SK-N-SH (cell line): Measurements from ENCODE around the gene UGT1A10. TPM values are rescaled to one million over a fixed set of nuclear protein-coding genes. Genes with fewer than 3 reads are reported as not detected.

Source experiments
- CTCF ChIA-PET: fragments of 300-600, 350-600 bp; formaldehyde crosslinking; extraction: SDS; loops from one replicate; lab custom pipeline; 2021; lab: Yijun Ruan, JAX
- POLR2A ChIA-PET: fragments of 350-600 bp; sonication (Branson Sonifier 250); formaldehyde crosslinking; extraction: SDS; loops from one replicate; lab custom pipeline; 2020; ENCODE audit warnings: antibody characterized with exemption, inconsistent platforms; lab: Yijun Ruan, JAX
- DNase-seq: peaks from one replicate; pipeline ENCODE4 v3.0.0; 2012
- H2AFZ ChIP-seq: fragments of 200-600 bp; sonication (generic); 2 replicates; pipeline ENCODE4 v1.8.1; 2016; ENCODE audit warnings: antibody characterized with exemption, mild to moderate bottlenecking, low read depth
- H3F3A ChIP-seq: fragments of 200-600 bp; sonication (generic); replicated peaks from 2 replicates; pipeline ENCODE3; 2016; ENCODE audit warnings: antibody characterized with exemption, mild to moderate bottlenecking; ENCODE audit not compliant: insufficient read depth
- H3K27ac ChIP-seq, 2 experiments: fragments of 200-500 bp in 1 of 2; fragments of 200-600 bp in 1 of 2; sonication (Bioruptor generic) in 1 of 2; sonication (generic), shearing (Covaris generic) in 1 of 2; 2 replicates each; pipeline versions ENCODE4 v1.5.1 to v1.6.1; 2014 to 2016; ENCODE audit warnings: low read depth in 2 of 2, inconsistent platforms in 1 of 2, low read length in 1 of 2, mild to moderate bottlenecking in 1 of 2, mixed read lengths in 1 of 2
- H3K27me3 ChIP-seq: fragments of 200-600 bp; sonication (generic), shearing (Covaris generic); 2 replicates; pipeline ENCODE4 v1.6.1; 2016; ENCODE audit warnings: mixed run types; ENCODE audit not compliant: insufficient read depth
- H3K36me3 ChIP-seq, 2 experiments: fragments of 200-500 bp in 1 of 2; fragments of 200-600 bp in 1 of 2; sonication (Bioruptor generic) in 1 of 2; sonication (generic) in 1 of 2; replicated peaks in 1 of 2; 2 replicates each; pipeline versions ENCODE3 to v1.5.1; 2014 to 2016; ENCODE audit warnings: low read length in 1 of 2, mild to moderate bottlenecking in 1 of 2; ENCODE audit not compliant: insufficient read depth in 2 of 2, control insufficient read depth in 1 of 2
- H3K4me1 ChIP-seq, 2 experiments: fragments of 200-500 bp in 1 of 2; fragments of 200-600 bp in 1 of 2; sonication (Bioruptor generic) in 1 of 2; sonication (generic), shearing (Covaris generic) in 1 of 2; 2 replicates each; pipeline versions ENCODE4 v1.5.1 to v1.6.1; 2014 to 2016; ENCODE audit warnings: low read depth in 1 of 2, low read length in 1 of 2, mixed run types in 1 of 2; ENCODE audit not compliant: insufficient read depth in 2 of 2, control insufficient read depth in 1 of 2
- H3K4me2 ChIP-seq: fragments of 200-600 bp; sonication (generic), shearing (Covaris generic); 2 replicates; pipeline ENCODE4 v1.6.1; 2017; ENCODE audit warnings: mixed run types
- H3K4me3 ChIP-seq, 2 experiments: fragments of 200-500 bp in 1 of 2; fragments of 200-600 bp in 1 of 2; sonication (Bioruptor generic) in 1 of 2; sonication (generic), shearing (Covaris generic) in 1 of 2; 2 replicates each; pipeline versions ENCODE4 v1.5.1 to v1.8.1; 2014 to 2016; ENCODE audit warnings: low read depth in 2 of 2, inconsistent platforms in 1 of 2, low read length in 1 of 2, mild to moderate bottlenecking in 1 of 2, mixed read lengths in 1 of 2, moderate library complexity in 1 of 2
- H3K79me2 ChIP-seq: fragments of 200-600 bp; sonication (generic); 2 replicates; pipeline ENCODE4 v1.8.1; 2017; ENCODE audit warnings: mild to moderate bottlenecking; ENCODE audit not compliant: insufficient read depth
- H3K9ac ChIP-seq: fragments of 200-600 bp; sonication (generic); 2 replicates; pipeline ENCODE4 v1.6.1; 2017; ENCODE audit warnings: mixed run types
- H3K9me2 ChIP-seq: fragments of 200-600 bp; sonication (generic); 2 replicates; pipeline ENCODE4 v1.6.1; 2017; ENCODE audit warnings: mixed run types
- H3K9me3 ChIP-seq: fragments of 200-600 bp; sonication (generic); 2 replicates; pipeline ENCODE4 v1.6.1; 2017; ENCODE audit warnings: mixed run types, mild to moderate bottlenecking, moderate library complexity
- H4K20me1 ChIP-seq: fragments of 200-600 bp; sonication (generic); 2 replicates; pipeline ENCODE4 v1.6.1; 2017; ENCODE audit warnings: mild to moderate bottlenecking, mixed run types; ENCODE audit not compliant: insufficient read depth
- CHD2 ChIP-seq: fragments of 150-350 bp; IDR thresholded peaks from 2 replicates; pipeline ENCODE4 v1.6.1; 2018; ENCODE audit warnings: low read length; ENCODE audit not compliant: partially characterized antibody
- CTCF ChIP-seq: fragments of 200-600 bp; sonication (generic); IDR thresholded peaks from 2 replicates; pipeline ENCODE4 v1.6.1; 2017; ENCODE audit warnings: antibody characterized with exemption, mild to moderate bottlenecking, moderate library complexity
- ELF1 ChIP-seq: IDR thresholded peaks from 2 replicates; pipeline ENCODE4 v1.4.0; 2012
- FOSL2 ChIP-seq: IDR thresholded peaks from 2 replicates; pipeline ENCODE4 v1.4.0; 2012; ENCODE audit warnings: low read depth, mild to moderate bottlenecking, moderate library complexity, borderline replicate concordance
- GABPA ChIP-seq: IDR thresholded peaks from 2 replicates; pipeline ENCODE4 v1.4.0; 2012; ENCODE audit warnings: low read depth, mild to moderate bottlenecking
- GATA2 ChIP-seq: sonication (generic); formaldehyde crosslinking; IDR thresholded peaks from 2 replicates; pipeline ENCODE4 v1.5.0; 2020; ENCODE audit warnings: mild to moderate bottlenecking, missing genetic modification reagents
- IRF3 ChIP-seq: fragments of 150-350 bp; IDR thresholded peaks from 2 replicates; pipeline ENCODE4 v1.6.1; 2016; ENCODE audit warnings: mild to moderate bottlenecking, low read depth, low read length
- JUND ChIP-seq: IDR thresholded peaks from 2 replicates; pipeline ENCODE4 v1.4.0; 2012
- MAX ChIP-seq: IDR thresholded peaks from 2 replicates; pipeline ENCODE4 v1.4.0; 2012; ENCODE audit warnings: low read depth
- NFIC ChIP-seq: IDR thresholded peaks from 2 replicates; pipeline ENCODE4 v1.4.0; 2012; ENCODE audit warnings: borderline replicate concordance
- POLR2AphosphoS5 ChIP-seq: IDR thresholded peaks from 2 replicates; pipeline ENCODE4 v1.6.1; 2012; ENCODE audit warnings: low read depth, low read length
- RAD21 ChIP-seq: IDR thresholded peaks from 2 replicates; pipeline ENCODE4 v1.6.1; 2012; ENCODE audit warnings: mild to moderate bottlenecking, low read length
- RFX5 ChIP-seq: IDR thresholded peaks from 2 replicates; pipeline ENCODE4 v1.6.1; 2012; ENCODE audit warnings: mild to moderate bottlenecking, improper control_type of control experiment, low read length
- SIN3A ChIP-seq: IDR thresholded peaks from 2 replicates; pipeline ENCODE4 v1.6.1; 2012; ENCODE audit warnings: low read depth, mild to moderate bottlenecking, low read length, moderate library complexity, borderline replicate concordance
- TAF1 ChIP-seq: IDR thresholded peaks from 2 replicates; pipeline ENCODE4 v1.6.1; 2012; ENCODE audit warnings: low read depth, mild to moderate bottlenecking, low read length, moderate library complexity, borderline replicate concordance
- TCF12 ChIP-seq: IDR thresholded peaks from 2 replicates; pipeline ENCODE4 v1.4.0; 2012
- USF2 ChIP-seq: fragments of 150-350 bp; IDR thresholded peaks from 2 replicates; pipeline ENCODE4 v1.6.1; 2017; ENCODE audit warnings: antibody characterized with exemption, low read length, low read depth, borderline replicate concordance
- YY1 ChIP-seq: IDR thresholded peaks from 2 replicates; pipeline ENCODE4 v1.4.0; 2012; ENCODE audit warnings: low read depth, mild to moderate bottlenecking
- WGBS: methylation state at CpG from one replicate; pipeline ENCODE4 v1.1.6; 2017; ENCODE audit warnings: low lambda C conversion rate; 5-methylcytosine and 5-hydroxymethylcytosine counted together
- polyA plus RNA-seq, 3 experiments: library from polyadenylated mRNA; depleted of rRNA; stranded (reverse); fragments of >200 nt; gene quantifications; 2 replicates each; pipeline ENCODE4 v1.2.3, GENCODE V29; 2012

Gene UGT1A10
- polyA plus RNA-seq, 1 of the 3 experiments (the other 2 are of a cell fraction): not detected

GRCh38 chr2:233699424-233700027 lies 63.3 kb downstream of the UGT1A10 start:
- DNase-seq: no peak
- CTCF ChIA-PET: interaction anchor here (1.0 to 2.8 kb wide), 2 partner anchors 12 kb away, joined by 3 to 12 read pairs; partner anchors contain the start of gene UGT1A5
- Histone ChIP-seq H2AFZ (no peak overlapping the region), H3F3A (no peaks in the 10 kb centered on the region), H3K4me1 (peaks cover 0 to 3% of the 10 kb centered on the region in 2 experiments; a peak in 2 of 4 replicates), H3K9me2 (no peaks in the 10 kb centered on the region), H3K27ac (peak overlapping the region; percentile 19 to 76; a peak in 2 of 4 replicates), H3K9me3 (no peaks in the 10 kb centered on the region), H3K4me2 (no peak overlapping the region), H4K20me1 (no peaks in the 10 kb centered on the region), H3K36me3 (no peaks in the 10 kb centered on the region), H3K9ac (no peak overlapping the region), H3K27me3 (no peaks in the 10 kb centered on the region), H3K79me2 (no peaks in the 10 kb centered on the region), H3K4me3 (no peak overlapping the region)
- TF ChIP-seq ELF1 (no peak), SIN3A (no peak), GATA2 (CRISPR knock-in tag) (no peak), RFX5 (no peak), YY1 (no peak), USF2 (no peak), CTCF (no peak), TCF12 (no peak), NFIC (no peak), MAX (no peak), RAD21 (no peak), POLR2AphosphoS5 (no peak), IRF3 (no peak), CHD2 (no peak), GABPA (no peak), JUND (no peak), FOSL2 (no peak), TAF1 (no peak)
- POLR2A ChIA-PET: no interaction called here
- WGBS: 73% methylated on average over 8 of the region's 8 CpGs
